ENCODE measurements around the gene MAGEA8. TPM values are rescaled to one million over a fixed set of nuclear protein-coding genes. Genes with fewer than 3 reads are reported as not detected.
"Not testable (repeated sequence)": the region's sequence is repeated elsewhere in the genome, so short reads cannot be mapped to it uniquely, and the experiment has no call there.

MAGEA8 gene
- total RNA-seq, 2 donors from 2014 or later = not detected

DNA sequence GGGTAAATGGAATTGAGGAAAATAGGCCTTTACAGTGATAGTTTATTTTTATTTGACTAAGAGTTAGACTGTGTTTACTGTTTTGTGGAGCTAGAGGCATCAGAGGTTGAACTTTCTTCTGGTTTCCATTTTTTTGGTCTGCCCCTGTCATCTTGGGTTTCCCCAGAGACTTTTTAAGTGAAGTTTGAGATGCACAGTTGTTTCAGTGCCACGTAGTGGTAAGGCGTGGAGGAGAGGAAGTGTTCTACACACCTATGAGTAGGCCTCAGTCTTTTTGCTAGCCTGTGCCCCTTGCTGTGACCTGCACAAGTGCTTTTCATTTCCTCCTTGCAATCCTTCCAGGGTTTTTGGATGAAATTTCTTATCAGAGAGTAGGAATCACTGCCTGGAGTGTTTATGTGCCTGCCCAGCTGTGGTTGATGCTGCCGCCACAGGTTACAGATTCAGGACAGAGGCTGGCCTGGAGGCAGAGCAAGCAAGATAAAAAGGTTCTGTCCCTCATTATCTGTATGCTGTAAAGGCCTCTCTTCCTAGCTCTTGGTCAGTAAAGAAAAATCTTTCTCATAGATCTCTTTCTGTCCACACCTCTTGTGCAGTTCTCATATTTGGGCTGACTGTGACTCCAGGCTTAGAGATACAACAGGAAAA, 35.9 kb downstream of the MAGEA8 start:
- TF ChIP-seq CTCF (IDR thresholded peaks at IDR 0.05) = no peak
- intact Hi-C loops (cut with DNase I) = no loop called here

GRCh38 chrX:149923836-149924235, 42.9 kb downstream of the MAGEA8 start:
- H3K27me3 ChIP-seq; H3K4me3 ChIP-seq; DNase-seq; H3K27ac ChIP-seq; intact Hi-C loops (cut with DNase I); H3K36me3 ChIP-seq; H3K9ac ChIP-seq (ENCODE audit: low read depth in 2 of 2, low read length in 2 of 2); H3K4me1 ChIP-seq; H3K9me3 ChIP-seq: not testable (repeated sequence)

More for the DNA sequence above, 35.9 kb downstream of the MAGEA8 start:
- H3K27ac ChIP-seq = no peak overlapping the region
- H3K9me3 ChIP-seq = no peaks in the 10 kb centered on the region
- no peaks in the 10 kb centered on the region for H3K36me3 ChIP-seq
- no peak overlapping the region for H3K9ac ChIP-seq (ENCODE audit: low read depth in 2 of 2, low read length in 2 of 2)
- H3K4me3 ChIP-seq = no peak overlapping the region
- H3K4me1 ChIP-seq = no peaks in the 10 kb centered on the region
- DNase-seq = no peak
- no peaks in the 10 kb centered on the region for H3K27me3 ChIP-seq

DNA sequence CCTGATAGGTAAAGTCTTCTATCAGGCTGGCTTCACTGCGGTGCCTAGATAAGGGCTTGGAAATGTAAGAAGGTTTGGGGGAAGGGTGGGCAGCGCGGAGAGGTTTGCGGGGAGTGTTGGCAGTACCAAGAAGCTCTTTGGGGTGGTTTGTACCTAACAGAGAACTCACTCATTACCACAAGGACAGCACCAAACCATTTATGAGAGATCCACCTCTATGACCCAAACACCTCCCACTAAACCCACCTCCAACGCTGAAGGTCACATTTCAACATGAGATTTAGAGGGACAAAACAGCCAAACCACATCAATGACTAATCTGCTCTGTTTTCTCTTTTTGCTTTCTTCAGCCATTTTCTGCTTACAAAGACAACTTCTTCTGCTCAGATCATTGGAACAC, 43.5 kb downstream of the MAGEA8 start:
- not testable (repeated sequence) for H3K27me3 ChIP-seq, H3K4me3 ChIP-seq

DNA sequence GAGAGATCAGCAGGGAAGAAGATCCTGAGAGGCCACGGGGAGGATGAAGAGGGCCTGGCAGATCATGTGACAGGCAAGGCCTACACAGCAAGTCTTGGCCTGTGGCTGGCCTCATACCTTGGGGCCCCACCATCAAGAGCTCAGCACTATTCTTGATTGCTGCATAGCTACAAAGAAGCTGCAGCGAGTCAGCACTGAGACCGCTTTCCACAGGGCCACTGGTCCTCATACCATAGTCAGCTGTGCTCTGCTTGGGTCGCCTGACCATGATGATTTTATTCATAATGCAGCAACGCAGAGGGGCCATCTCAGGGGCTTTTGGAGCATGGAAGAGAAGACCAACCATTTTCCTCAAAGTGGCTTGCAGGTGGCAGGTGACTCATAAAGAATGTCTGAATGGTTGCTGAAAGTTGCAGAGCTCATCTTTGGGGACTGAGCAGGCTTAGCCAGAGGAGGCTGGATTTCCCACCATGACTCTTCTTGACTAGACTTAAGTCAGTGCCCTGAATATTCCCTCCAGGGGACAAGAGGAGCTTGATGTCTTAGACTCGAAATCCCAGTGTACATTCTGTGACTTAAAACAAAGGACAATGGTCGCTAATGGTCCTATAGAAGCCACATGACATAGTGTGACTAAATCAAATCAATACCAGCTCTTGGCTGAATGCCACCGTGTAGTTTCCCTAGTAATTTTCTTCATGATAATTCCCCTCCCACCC, 46.4 kb downstream of the MAGEA8 start:
- H3K9ac ChIP-seq (ENCODE audit: low read depth in 2 of 2, low read length in 2 of 2); H3K27ac ChIP-seq; H3K4me1 ChIP-seq; H3K4me3 ChIP-seq; DNase-seq; H3K27me3 ChIP-seq; intact Hi-C loops (cut with DNase I); H3K9me3 ChIP-seq; H3K36me3 ChIP-seq: not testable (repeated sequence)

More for the DNA sequence above, 43.5 kb downstream of the MAGEA8 start:
- intact Hi-C loops (cut with DNase I); H3K4me1 ChIP-seq; H3K9me3 ChIP-seq; H3K27ac ChIP-seq; DNase-seq; H3K9ac ChIP-seq (ENCODE audit: low read depth in 2 of 2, low read length in 2 of 2); H3K36me3 ChIP-seq: not testable (repeated sequence)

GRCh38 chrX:149927964-149928258, 46.9 kb downstream of the MAGEA8 start:
- H3K27me3 ChIP-seq; H3K4me3 ChIP-seq; H3K9ac ChIP-seq (ENCODE audit: low read depth in 2 of 2, low read length in 2 of 2); H3K27ac ChIP-seq; DNase-seq; H3K4me1 ChIP-seq; H3K36me3 ChIP-seq; H3K9me3 ChIP-seq; intact Hi-C loops (cut with DNase I): not testable (repeated sequence)

DNA sequence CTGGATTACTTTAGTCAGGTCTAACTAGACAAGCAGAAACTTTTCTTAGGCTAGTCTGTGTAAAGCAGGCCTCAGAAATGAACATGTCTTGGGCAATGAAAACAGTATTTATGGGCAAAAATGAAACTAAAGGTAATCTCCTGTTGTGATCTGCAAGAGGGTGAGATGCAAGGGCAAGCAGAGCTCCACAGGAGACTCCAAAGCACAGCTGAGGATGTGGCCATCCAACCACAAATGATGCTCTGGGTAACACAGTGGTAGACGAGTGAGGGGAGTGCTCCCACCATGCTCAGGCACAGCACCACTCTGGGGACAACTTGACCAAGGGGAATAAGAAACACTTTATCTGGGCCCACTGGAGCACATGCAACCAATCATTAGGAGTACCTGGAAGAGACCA, 47.7 kb downstream of the MAGEA8 start:
- H3K36me3 ChIP-seq; H3K27ac ChIP-seq; DNase-seq; H3K4me1 ChIP-seq; H3K9ac ChIP-seq (ENCODE audit: low read depth in 2 of 2, low read length in 2 of 2); H3K4me3 ChIP-seq; intact Hi-C loops (cut with DNase I); H3K9me3 ChIP-seq; H3K27me3 ChIP-seq: not testable (repeated sequence)

DNA sequence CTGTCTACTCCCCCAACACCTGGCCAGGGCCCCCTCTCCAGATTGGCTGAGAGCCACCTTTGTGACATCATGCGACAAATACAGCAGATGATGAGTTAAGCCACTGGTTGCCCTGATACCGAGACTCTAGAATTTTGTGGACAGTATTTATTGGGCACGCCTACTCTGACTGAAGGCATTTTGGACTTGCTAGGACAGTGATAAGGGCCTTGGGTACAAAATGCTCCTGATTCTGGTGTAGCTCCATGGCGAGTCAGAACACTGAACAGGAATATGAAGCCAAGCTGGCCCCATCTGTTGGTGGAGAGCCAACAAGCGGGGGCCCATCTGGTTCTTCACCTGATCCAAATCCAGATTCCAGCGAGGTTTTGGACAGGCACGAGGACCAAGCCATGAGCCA, 48.4 kb downstream of the MAGEA8 start, which contains the start of gene HSFX4:
TSS of gene HSFX4 (plus strand) at position 174 of the 400 bp plus-strand sequence. CDS start at position 246, 72 bp downstream.
- DNase-seq; intact Hi-C loops (cut with DNase I); H3K9ac ChIP-seq (ENCODE audit: low read depth in 2 of 2, low read length in 2 of 2); H3K4me3 ChIP-seq; H3K36me3 ChIP-seq; H3K9me3 ChIP-seq; H3K27ac ChIP-seq; H3K4me1 ChIP-seq; H3K27me3 ChIP-seq: not testable (repeated sequence)

GRCh38 chrX:149931355-149931754, 50.4 kb downstream of the MAGEA8 start:
- H3K9ac ChIP-seq (ENCODE audit: low read depth in 2 of 2, low read length in 2 of 2); intact Hi-C loops (cut with DNase I); DNase-seq; H3K36me3 ChIP-seq; H3K4me3 ChIP-seq; H3K4me1 ChIP-seq; H3K9me3 ChIP-seq; H3K27me3 ChIP-seq; H3K27ac ChIP-seq: not testable (repeated sequence)

DNA sequence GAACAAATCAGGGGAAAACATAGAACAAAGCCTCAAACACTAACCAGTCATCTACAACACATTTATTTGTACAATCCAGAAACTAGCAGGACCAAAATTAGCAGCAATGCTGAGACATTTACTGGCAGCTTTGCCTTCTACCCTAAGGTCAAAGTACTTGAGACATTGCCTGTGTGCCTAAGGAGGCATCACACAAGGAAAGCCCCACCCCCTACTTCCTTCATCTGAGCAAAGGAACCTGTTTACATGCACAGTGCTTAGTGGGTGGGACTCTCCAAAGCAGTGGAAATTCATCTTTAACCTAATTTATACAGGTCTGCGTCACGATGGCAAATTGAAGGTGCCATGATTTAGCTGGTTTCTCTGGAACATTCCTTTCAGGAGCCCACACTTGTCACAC, 51.2 kb downstream of the MAGEA8 start:
- H3K27me3 ChIP-seq; DNase-seq; H3K4me3 ChIP-seq; H3K4me1 ChIP-seq; H3K9me3 ChIP-seq; H3K36me3 ChIP-seq; H3K9ac ChIP-seq (ENCODE audit: low read depth in 2 of 2, low read length in 2 of 2); intact Hi-C loops (cut with DNase I); H3K27ac ChIP-seq: not testable (repeated sequence)

- H3K9ac ChIP-seq (ENCODE audit: low read depth in 2 of 2, low read length in 2 of 2); H3K27me3 ChIP-seq; H3K9me3 ChIP-seq; H3K4me1 ChIP-seq; H3K36me3 ChIP-seq; intact Hi-C loops (cut with DNase I); H3K4me3 ChIP-seq; H3K27ac ChIP-seq; DNase-seq: not testable (repeated sequence)
These were observed 52.0 kb downstream of the MAGEA8 start for GRCh38 chrX:149932970-149933369.

GRCh38 chrX:149933547-149933946, 52.6 kb downstream of the MAGEA8 start:
- intact Hi-C loops (cut with DNase I); DNase-seq; H3K36me3 ChIP-seq: not testable (repeated sequence)

More at GRCh38 chrX:149933547-149933946, 52.6 kb downstream of the MAGEA8 start:
- not testable (repeated sequence) for H3K4me1 ChIP-seq; H3K27ac ChIP-seq; H3K4me3 ChIP-seq; H3K27me3 ChIP-seq; H3K9ac ChIP-seq (ENCODE audit: low read depth in 2 of 2, low read length in 2 of 2); H3K9me3 ChIP-seq

Data from colonic mucosa (tissue), 4 donors.